IMR-90 (cell line): Measurements from ENCODE around the gene PRKN. TPM values are rescaled to one million over a fixed set of nuclear protein-coding genes. Genes with fewer than 3 reads are reported as not detected.

ENCODE experiments used
- ATAC-seq: fragments of 200-7000 bp; cut with Tn5 transposase; 2 replicates; pipeline ENCODE4 v1.9.1; 2020; ENCODE audit warnings: low read depth, mild to moderate bottlenecking, moderate library complexity
- BruUV-seq: library from RNA; stranded (reverse); fragments of 400-500 nt; replicated peaks from 2 replicates; lab custom pipeline; 2021; lab: Mats Ljungman, UMichigan
- CTCF ChIA-PET: fragments of 300-600 bp; formaldehyde crosslinking; extraction: SDS; loops from one replicate; lab custom pipeline; 2021; ENCODE audit warnings: antibody characterized with exemption; lab: Yijun Ruan, JAX
- POLR2A ChIA-PET: fragments of 300-600 bp; sonication (Branson Sonifier 250); formaldehyde crosslinking; loops from one replicate; lab custom pipeline; 2022; ENCODE audit warnings: antibody characterized with exemption; ENCODE audit not compliant: unreplicated experiment; lab: Charles Lee
- DNase-seq: peaks from one replicate; pipeline ENCODE4 v3.0.0; 2013
- H2AFZ ChIP-seq: replicated peaks from 2 replicates; pipeline ENCODE3; 2013; ENCODE audit warnings: low read length, mild to moderate bottlenecking; ENCODE audit not compliant: poor library complexity
- H2AK5ac ChIP-seq: 2 replicates; pipeline ENCODE4 v1.6.1; 2013; ENCODE audit warnings: low read depth, low read length, inconsistent platforms
- H2AK9ac ChIP-seq: replicated peaks from 2 replicates; pipeline ENCODE3; 2013; ENCODE audit warnings: mild to moderate bottlenecking, low read depth, low read length, moderate library complexity; ENCODE audit not compliant: poor library complexity
- H2BK120ac ChIP-seq: 2 replicates; pipeline ENCODE4 v1.6.1; 2013; ENCODE audit warnings: low read depth, low read length, inconsistent platforms
- H2BK15ac ChIP-seq: 3 replicates; pipeline ENCODE4 v1.6.1; 2013; ENCODE audit warnings: low read depth, low read length, inconsistent platforms
- H2BK20ac ChIP-seq: 2 replicates; pipeline ENCODE4 v1.6.1; 2013; ENCODE audit warnings: low read depth, mild to moderate bottlenecking, inconsistent platforms, low read length, moderate library complexity
- H2BK5ac ChIP-seq: 2 replicates; pipeline ENCODE4 v1.6.1; 2013; ENCODE audit warnings: mild to moderate bottlenecking, low read depth, low read length, inconsistent platforms; ENCODE audit not compliant: poor library complexity, severe bottlenecking
- H3K14ac ChIP-seq: replicated peaks from 2 replicates; pipeline ENCODE4 v1.6.1; 2013; ENCODE audit warnings: low read depth, low read length, inconsistent platforms
- H3K18ac ChIP-seq: 2 replicates; pipeline ENCODE4 v1.6.1; 2013; ENCODE audit warnings: low read depth, low read length, control low read depth
- H3K23ac ChIP-seq: 2 replicates; pipeline ENCODE4 v1.6.1; 2013; ENCODE audit warnings: low read depth, low read length, inconsistent platforms
- H3K27ac ChIP-seq: 2 replicates; pipeline ENCODE4 v1.5.1; 2013; ENCODE audit warnings: mild to moderate bottlenecking, control low read depth, low read length; ENCODE audit not compliant: insufficient read depth
- H3K27me3 ChIP-seq: 2 replicates; pipeline ENCODE4 v1.6.1; 2013; ENCODE audit warnings: low read length; ENCODE audit not compliant: control insufficient read depth, insufficient read depth
- H3K36me3 ChIP-seq: 2 replicates; pipeline ENCODE4 v1.6.1; 2013; ENCODE audit warnings: low read length, mixed read lengths; ENCODE audit not compliant: control insufficient read depth, insufficient read depth
- H3K4ac ChIP-seq: 2 replicates; pipeline ENCODE4 v1.6.1; 2013; ENCODE audit warnings: low read depth, low read length, inconsistent platforms
- H3K4me1 ChIP-seq: 2 replicates; pipeline ENCODE4 v1.6.1; 2013; ENCODE audit warnings: low read length, mixed read lengths; ENCODE audit not compliant: control insufficient read depth, insufficient read depth
- H3K4me2 ChIP-seq: 2 replicates; pipeline ENCODE4 v1.6.1; 2013; ENCODE audit warnings: low read depth, mild to moderate bottlenecking, control low read depth, low read length, moderate library complexity
- H3K4me3 ChIP-seq: 2 replicates; pipeline ENCODE4 v1.5.1; 2013; ENCODE audit warnings: low read depth, mild to moderate bottlenecking, control low read depth, low read length, moderate library complexity; ENCODE audit not compliant: insufficient read depth
- H3K56ac ChIP-seq: 2 replicates; pipeline ENCODE4 v1.6.1; 2013; ENCODE audit warnings: low read length, inconsistent platforms; ENCODE audit not compliant: insufficient read depth; ENCODE audit errors: extremely low read depth
- H3K79me1 ChIP-seq, 2 experiments: 2 replicates each; pipeline ENCODE4 v1.6.1; 2013; ENCODE audit warnings: low read length in 2 of 2, inconsistent platforms in 1 of 2, low read depth in 1 of 2
- H3K9ac ChIP-seq: 2 replicates; pipeline ENCODE4 v1.6.1; 2013; ENCODE audit warnings: low read depth, low read length, control low read depth
- H3K9me1 ChIP-seq: 2 replicates; pipeline ENCODE4 v1.6.1; 2013; ENCODE audit warnings: low read length, inconsistent platforms; ENCODE audit not compliant: insufficient read depth
- H3K9me3 ChIP-seq: 2 replicates; pipeline ENCODE4 v1.6.1; 2013; ENCODE audit warnings: low read length; ENCODE audit not compliant: control insufficient read depth, insufficient read depth
- H4K20me1 ChIP-seq: 2 replicates; pipeline ENCODE4 v1.6.1; 2013; ENCODE audit warnings: low read length, inconsistent platforms; ENCODE audit not compliant: insufficient read depth
- H4K5ac ChIP-seq: 2 replicates; pipeline ENCODE4 v1.6.1; 2013; ENCODE audit warnings: mild to moderate bottlenecking, low read depth, low read length, control low read depth
- H4K8ac ChIP-seq, 2 experiments: 2 replicates each; pipeline ENCODE4 v1.6.1; 2013; ENCODE audit warnings: low read depth in 2 of 2, low read length in 2 of 2, control low read depth in 1 of 2, inconsistent platforms in 1 of 2
- H4K91ac ChIP-seq: 2 replicates; pipeline ENCODE4 v1.6.1; 2013; ENCODE audit warnings: low read depth, low read length, inconsistent platforms; ENCODE audit not compliant: insufficient read depth
- MAFK ChIP-seq: IDR thresholded peaks from 2 replicates; pipeline ENCODE4 v1.6.1; 2012; ENCODE audit warnings: low read depth, low read length, improper control_type of control experiment
- NFE2L2 ChIP-seq: fragments of 150-350 bp; IDR thresholded peaks from 2 replicates; pipeline ENCODE4 v1.6.1; 2016; ENCODE audit warnings: low read depth, mild to moderate bottlenecking, low read length
- RAD21 ChIP-seq: IDR thresholded peaks from 2 replicates; pipeline ENCODE4 v1.6.1; 2012; ENCODE audit warnings: low read length, improper control_type of control experiment
- RCOR1 ChIP-seq: IDR thresholded peaks from 2 replicates; pipeline ENCODE4 v1.6.1; 2012; ENCODE audit warnings: mild to moderate bottlenecking, low read length, improper control_type of control experiment; ENCODE audit not compliant: insufficient replicate concordance
- SMC3 ChIP-seq: fragments of 150-350 bp; IDR thresholded peaks from 2 replicates; pipeline ENCODE4 v1.6.1; 2016; ENCODE audit warnings: low read depth, mild to moderate bottlenecking, antibody characterized with exemption, low read length, moderate library complexity
- WGBS, 2 experiments: methylation state at CpG; one replicate each; pipeline versions ENCODE4 v1.1.5 to v1.1.7; 2013; ENCODE audit warnings: missing lambda C conversion rate in 2 of 2; ENCODE audit not compliant: insufficient read length in 1 of 2; ENCODE audit errors: extremely low coverage in 2 of 2; 5-methylcytosine and 5-hydroxymethylcytosine counted together
- dilution Hi-C: fragments of 300-500 bp; cut with HindIII; formaldehyde crosslinking; loops from one replicate; pipeline ENCODE4 v1.14.3; 2018; ENCODE audit warnings: low sequenced_read_pairs; ENCODE audit not compliant: unreplicated experiment
- in situ Hi-C: fragments of 300-500 bp; cut with MboI; formaldehyde crosslinking; loops from 3 replicates; pipeline ENCODE4 v1.14.3; 2019; ENCODE audit warnings: low sequenced_read_pairs, inconsistent platforms, mixed read lengths
- intact Hi-C: fragments of 100-400 bp; cut with micrococcal nuclease; formaldehyde crosslinking; loops from 2 replicates; pipeline ENCODE4 v1.10.0; 2022
- polyA plus RNA-seq, 3 experiments: library from polyadenylated mRNA; depleted of rRNA; stranded (reverse); fragments of >200 nt; gene quantifications; 2 replicates each; pipeline ENCODE4 v1.2.3, GENCODE V29; 2012; ENCODE audit warnings: low replicate concordance in 1 of 3
- total RNA-seq: library from RNA; depleted of rRNA; stranded (reverse); fragments of >200 nt; gene quantifications from 2 replicates; pipeline ENCODE4 v1.2.3, GENCODE V29; 2012
- TF ChIP-seq, protein P1 (sequence below): fragments of 150-350 bp; IDR thresholded peaks from 2 replicates; pipeline ENCODE4 v1.6.1; 2017; ENCODE audit warnings: mild to moderate bottlenecking, antibody characterized with exemption, low read length, low read depth
- TF ChIP-seq, protein P2 (sequence below): fragments of 150-350 bp; IDR thresholded peaks from 2 replicates; pipeline ENCODE4 v1.6.1; 2016; ENCODE audit warnings: low read depth, mild to moderate bottlenecking, low read length, moderate library complexity, borderline replicate concordance

Gene PRKN
- total and polyA plus RNA-seq, 2 of the 4 experiments (the other 2 are of a cell fraction): 0.15 to 0.18 TPM

DNA sequence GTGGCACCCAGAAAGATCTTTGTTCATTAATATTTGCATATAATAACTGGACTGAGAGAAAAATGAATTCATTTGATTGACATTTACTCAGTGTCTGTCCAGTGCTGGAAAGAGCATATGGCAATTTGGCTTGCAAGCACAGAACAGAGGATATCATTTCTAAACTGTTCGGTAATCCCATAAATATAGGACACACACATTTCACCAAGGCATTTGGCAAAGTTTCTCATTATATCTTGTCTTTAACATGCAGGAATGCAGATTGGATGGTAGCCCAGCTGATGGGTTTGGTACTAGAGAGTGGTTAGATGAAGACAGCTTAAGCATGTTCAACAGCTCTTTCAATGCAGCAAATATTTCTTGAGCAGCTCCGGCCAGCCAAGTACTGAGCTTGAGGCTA, 259.2 kb downstream of the PRKN start:
- no peaks in the 10 kb centered on the region for H4K20me1 ChIP-seq
- no peak overlapping the region for H2AK9ac ChIP-seq
- ChIA-PET POLR2A (no interaction called here), CTCF (no interaction called here)
- H3K9ac ChIP-seq: no peak overlapping the region
- no peak overlapping the region for H4K91ac ChIP-seq
- dilution Hi-C loops: no loop called here
- H3K23ac ChIP-seq: no peak overlapping the region
- no peak overlapping the region for H2AFZ ChIP-seq
- no peaks in the 10 kb centered on the region for H3K36me3 ChIP-seq
- no peak overlapping the region for H3K14ac ChIP-seq
- H2BK120ac ChIP-seq: no peak overlapping the region
- no peak overlapping the region for H2AK5ac ChIP-seq
- no peaks in the 10 kb centered on the region for H3K4me1 ChIP-seq
- WGBS, 2 experiments: no CpG with 5 or more reads among the region's 2 CpGs
- H2BK5ac ChIP-seq: no peak overlapping the region
- intact Hi-C loops: no loop called here
- no peak for DNase-seq
- no peak overlapping the region for H2BK15ac ChIP-seq
- ATAC-seq: no peak
- H3K4ac ChIP-seq: no peak overlapping the region
- H3K56ac ChIP-seq: no peak overlapping the region
- H2BK20ac ChIP-seq: no peak overlapping the region
- no TSS peak for BruUV-seq
- no peaks in the 10 kb centered on the region for H3K79me1 ChIP-seq
- no peak overlapping the region for H4K5ac ChIP-seq
- H3K4me3 ChIP-seq: no peak overlapping the region
- H3K9me1 ChIP-seq: no peaks in the 10 kb centered on the region
- no peak overlapping the region for H3K18ac ChIP-seq
- no peak overlapping the region for H3K27ac ChIP-seq
- H4K8ac ChIP-seq: no peak overlapping the region
- H3K4me2 ChIP-seq: no peak overlapping the region
- H3K27me3 ChIP-seq: no peaks in the 10 kb centered on the region
- TF ChIP-seq RAD21 (no peak), SMC3 (no peak), MAFK (no peak), NFE2L2 (no peak), RCOR1 (no peak)
- TF ChIP-seq, protein P1, sequence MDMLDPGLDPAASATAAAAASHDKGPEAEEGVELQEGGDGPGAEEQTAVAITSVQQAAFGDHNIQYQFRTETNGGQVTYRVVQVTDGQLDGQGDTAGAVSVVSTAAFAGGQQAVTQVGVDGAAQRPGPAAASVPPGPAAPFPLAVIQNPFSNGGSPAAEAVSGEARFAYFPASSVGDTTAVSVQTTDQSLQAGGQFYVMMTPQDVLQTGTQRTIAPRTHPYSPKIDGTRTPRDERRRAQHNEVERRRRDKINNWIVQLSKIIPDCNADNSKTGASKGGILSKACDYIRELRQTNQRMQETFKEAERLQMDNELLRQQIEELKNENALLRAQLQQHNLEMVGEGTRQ: no peak
- TF ChIP-seq, protein P2, sequence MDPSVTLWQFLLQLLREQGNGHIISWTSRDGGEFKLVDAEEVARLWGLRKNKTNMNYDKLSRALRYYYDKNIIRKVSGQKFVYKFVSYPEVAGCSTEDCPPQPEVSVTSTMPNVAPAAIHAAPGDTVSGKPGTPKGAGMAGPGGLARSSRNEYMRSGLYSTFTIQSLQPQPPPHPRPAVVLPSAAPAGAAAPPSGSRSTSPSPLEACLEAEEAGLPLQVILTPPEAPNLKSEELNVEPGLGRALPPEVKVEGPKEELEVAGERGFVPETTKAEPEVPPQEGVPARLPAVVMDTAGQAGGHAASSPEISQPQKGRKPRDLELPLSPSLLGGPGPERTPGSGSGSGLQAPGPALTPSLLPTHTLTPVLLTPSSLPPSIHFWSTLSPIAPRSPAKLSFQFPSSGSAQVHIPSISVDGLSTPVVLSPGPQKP: no peak
- peaks cover 15% of the 10 kb centered on the region for H3K9me3 ChIP-seq
- in situ Hi-C loops: no loop called here
